ENCODE data around the gene POU6F1. TPM values are rescaled to one million over a fixed set of nuclear protein-coding genes. Genes with fewer than 3 reads are reported as not detected.

The POU6F1 gene
- total and polyA plus RNA-seq, 9 of the 15 experiments (the other 6 are each of a cell fraction or from before 2014, with no cell fraction given), result 0.14 to 3.3 (median 1.1) TPM

DNA sequence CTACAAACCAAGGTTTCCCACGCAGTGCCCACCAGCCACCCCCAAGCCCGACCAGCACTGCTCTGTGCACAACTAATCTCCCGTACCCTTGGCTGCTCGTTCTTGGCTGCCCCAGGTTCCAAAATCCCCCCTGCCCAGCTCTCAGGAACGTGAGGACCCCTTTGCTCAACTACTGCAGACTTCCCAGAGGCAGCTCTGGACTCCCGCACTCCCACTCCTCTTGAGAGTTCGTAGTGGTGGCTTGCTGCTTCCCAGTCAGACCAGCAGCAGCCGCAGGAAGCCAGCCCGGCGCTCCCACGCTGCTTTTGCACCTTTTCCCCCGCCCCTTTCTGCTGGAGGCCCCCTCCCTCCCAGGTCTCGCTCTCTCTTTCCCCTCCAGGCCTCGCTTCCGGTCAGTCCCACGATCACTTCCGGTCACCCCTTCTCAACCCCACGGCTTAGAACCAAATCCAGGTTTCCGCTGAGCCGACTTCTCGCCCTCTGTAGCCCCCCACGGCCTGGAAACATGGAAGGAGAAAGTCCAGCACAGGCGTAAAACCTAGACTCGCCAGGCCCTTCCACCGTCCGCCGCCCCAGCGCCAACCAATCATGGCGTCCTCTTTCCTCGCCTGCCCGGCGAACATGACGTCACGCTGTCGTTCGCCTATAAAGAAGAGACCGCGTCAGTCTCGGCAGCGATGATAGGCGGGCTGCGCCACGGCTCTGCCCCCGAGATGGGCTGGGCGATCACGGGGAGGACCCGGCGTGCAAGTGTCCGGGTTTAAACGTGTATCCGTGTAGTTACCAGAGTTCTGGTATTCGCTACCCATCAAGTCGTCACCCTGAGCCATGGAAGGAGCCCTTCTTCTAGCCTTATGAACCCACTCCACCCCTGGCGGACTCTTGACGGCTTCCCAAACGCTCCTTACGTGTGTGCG is 45.1 kb downstream of the POU6F1 start, which contains the start of gene TFCP2 (continued):
- TF ChIP-seq, protein P1, sequence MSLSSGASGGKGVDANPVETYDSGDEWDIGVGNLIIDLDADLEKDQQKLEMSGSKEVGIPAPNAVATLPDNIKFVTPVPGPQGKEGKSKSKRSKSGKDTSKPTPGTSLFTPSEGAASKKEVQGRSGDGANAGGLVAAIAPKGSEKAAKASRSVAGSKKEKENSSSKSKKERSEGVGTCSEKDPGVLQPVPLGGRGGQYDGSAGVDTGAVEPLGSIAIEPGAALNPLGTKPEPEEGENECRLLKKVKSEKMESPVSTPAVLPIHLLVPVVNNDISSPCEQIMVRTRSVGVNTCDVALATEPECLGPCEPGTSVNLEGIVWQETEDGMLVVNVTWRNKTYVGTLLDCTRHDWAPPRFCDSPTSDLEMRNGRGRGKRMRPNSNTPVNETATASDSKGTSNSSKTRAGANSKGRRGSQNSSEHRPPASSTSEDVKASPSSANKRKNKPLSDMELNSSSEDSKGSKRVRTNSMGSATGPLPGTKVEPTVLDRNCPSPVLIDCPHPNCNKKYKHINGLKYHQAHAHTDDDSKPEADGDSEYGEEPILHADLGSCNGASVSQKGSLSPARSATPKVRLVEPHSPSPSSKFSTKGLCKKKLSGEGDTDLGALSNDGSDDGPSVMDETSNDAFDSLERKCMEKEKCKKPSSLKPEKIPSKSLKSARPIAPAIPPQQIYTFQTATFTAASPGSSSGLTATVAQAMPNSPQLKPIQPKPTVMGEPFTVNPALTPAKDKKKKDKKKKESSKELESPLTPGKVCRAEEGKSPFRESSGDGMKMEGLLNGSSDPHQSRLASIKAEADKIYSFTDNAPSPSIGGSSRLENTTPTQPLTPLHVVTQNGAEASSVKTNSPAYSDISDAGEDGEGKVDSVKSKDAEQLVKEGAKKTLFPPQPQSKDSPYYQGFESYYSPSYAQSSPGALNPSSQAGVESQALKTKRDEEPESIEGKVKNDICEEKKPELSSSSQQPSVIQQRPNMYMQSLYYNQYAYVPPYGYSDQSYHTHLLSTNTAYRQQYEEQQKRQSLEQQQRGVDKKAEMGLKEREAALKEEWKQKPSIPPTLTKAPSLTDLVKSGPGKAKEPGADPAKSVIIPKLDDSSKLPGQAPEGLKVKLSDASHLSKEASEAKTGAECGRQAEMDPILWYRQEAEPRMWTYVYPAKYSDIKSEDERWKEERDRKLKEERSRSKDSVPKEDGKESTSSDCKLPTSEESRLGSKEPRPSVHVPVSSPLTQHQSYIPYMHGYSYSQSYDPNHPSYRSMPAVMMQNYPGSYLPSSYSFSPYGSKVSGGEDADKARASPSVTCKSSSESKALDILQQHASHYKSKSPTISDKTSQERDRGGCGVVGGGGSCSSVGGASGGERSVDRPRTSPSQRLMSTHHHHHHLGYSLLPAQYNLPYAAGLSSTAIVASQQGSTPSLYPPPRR (CRISPR knock-in tag; IDR thresholded peaks at IDR 0.05; ENCODE audit: borderline replicate concordance), result 0 out of 2 replicates have a peak, but pooled peaks have one; percentile 32
- TF ChIP-seq TARDBP (IDR thresholded peaks at IDR 0.05), result no peak
- no peak for TF ChIP-seq HNRNPUL1 (IDR thresholded peaks at IDR 0.05; ENCODE audit: low read length)
- TF ChIP-seq, protein P2, sequence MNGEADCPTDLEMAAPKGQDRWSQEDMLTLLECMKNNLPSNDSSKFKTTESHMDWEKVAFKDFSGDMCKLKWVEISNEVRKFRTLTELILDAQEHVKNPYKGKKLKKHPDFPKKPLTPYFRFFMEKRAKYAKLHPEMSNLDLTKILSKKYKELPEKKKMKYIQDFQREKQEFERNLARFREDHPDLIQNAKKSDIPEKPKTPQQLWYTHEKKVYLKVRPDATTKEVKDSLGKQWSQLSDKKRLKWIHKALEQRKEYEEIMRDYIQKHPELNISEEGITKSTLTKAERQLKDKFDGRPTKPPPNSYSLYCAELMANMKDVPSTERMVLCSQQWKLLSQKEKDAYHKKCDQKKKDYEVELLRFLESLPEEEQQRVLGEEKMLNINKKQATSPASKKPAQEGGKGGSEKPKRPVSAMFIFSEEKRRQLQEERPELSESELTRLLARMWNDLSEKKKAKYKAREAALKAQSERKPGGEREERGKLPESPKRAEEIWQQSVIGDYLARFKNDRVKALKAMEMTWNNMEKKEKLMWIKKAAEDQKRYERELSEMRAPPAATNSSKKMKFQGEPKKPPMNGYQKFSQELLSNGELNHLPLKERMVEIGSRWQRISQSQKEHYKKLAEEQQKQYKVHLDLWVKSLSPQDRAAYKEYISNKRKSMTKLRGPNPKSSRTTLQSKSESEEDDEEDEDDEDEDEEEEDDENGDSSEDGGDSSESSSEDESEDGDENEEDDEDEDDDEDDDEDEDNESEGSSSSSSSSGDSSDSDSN (IDR thresholded peaks at IDR 0.05; ENCODE audit: borderline replicate concordance in 1 of 2, low read depth in 2 of 2, low read length in 2 of 2), result peak; percentile 45 to 55; a peak in 1 of 4 replicates
- TF ChIP-seq POLR2AphosphoS2 (IDR thresholded peaks at IDR 0.05; ENCODE audit: low read length), result no peak
- TF ChIP-seq TAF9B (IDR thresholded peaks at IDR 0.05; ENCODE audit: partially characterized antibody), result peak; percentile 73
- TF ChIP-seq ZNF717 (CRISPR knock-in tag; IDR thresholded peaks at IDR 0.05), result no peak
- peak; percentile 94 for TF ChIP-seq NR2C1 (IDR thresholded peaks at IDR 0.05)
- peak; percentile 94 for TF ChIP-seq NR2C1 (tag; IDR thresholded peaks at IDR 0.05)
- TF ChIP-seq ARHGAP35 (IDR thresholded peaks at IDR 0.05; ENCODE audit: partially characterized antibody), result no peak
- TF ChIP-seq, protein P3, sequence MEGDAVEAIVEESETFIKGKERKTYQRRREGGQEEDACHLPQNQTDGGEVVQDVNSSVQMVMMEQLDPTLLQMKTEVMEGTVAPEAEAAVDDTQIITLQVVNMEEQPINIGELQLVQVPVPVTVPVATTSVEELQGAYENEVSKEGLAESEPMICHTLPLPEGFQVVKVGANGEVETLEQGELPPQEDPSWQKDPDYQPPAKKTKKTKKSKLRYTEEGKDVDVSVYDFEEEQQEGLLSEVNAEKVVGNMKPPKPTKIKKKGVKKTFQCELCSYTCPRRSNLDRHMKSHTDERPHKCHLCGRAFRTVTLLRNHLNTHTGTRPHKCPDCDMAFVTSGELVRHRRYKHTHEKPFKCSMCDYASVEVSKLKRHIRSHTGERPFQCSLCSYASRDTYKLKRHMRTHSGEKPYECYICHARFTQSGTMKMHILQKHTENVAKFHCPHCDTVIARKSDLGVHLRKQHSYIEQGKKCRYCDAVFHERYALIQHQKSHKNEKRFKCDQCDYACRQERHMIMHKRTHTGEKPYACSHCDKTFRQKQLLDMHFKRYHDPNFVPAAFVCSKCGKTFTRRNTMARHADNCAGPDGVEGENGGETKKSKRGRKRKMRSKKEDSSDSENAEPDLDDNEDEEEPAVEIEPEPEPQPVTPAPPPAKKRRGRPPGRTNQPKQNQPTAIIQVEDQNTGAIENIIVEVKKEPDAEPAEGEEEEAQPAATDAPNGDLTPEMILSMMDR (IDR thresholded peaks at IDR 0.05 in 2 of 3, conservative IDR thresholded peaks at IDR 0.05 in 1 of 3; ENCODE audit: insufficient read depth in 2 of 3, low read depth in 1 of 3, low read length in 3 of 3), result no peak
- TF ChIP-seq RFX1 (IDR thresholded peaks at IDR 0.05), result no peak
- no peak for TF ChIP-seq ILK (tag; IDR thresholded peaks at IDR 0.05; ENCODE audit: borderline replicate concordance, low read depth)
- TF ChIP-seq, protein P4, sequence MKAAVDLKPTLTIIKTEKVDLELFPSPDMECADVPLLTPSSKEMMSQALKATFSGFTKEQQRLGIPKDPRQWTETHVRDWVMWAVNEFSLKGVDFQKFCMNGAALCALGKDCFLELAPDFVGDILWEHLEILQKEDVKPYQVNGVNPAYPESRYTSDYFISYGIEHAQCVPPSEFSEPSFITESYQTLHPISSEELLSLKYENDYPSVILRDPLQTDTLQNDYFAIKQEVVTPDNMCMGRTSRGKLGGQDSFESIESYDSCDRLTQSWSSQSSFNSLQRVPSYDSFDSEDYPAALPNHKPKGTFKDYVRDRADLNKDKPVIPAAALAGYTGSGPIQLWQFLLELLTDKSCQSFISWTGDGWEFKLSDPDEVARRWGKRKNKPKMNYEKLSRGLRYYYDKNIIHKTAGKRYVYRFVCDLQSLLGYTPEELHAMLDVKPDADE (conservative IDR thresholded peaks at IDR 0.05; ENCODE audit: control insufficient read depth, low read depth, low read length), result peak; percentile 85; the same call in 1 of the 2 replicates

Measured in K562 (cell line).